GM18508 (cell line): ENCODE measurements around the gene UBAC2.

Experiments
- ATAC-seq: cut with Tn5 transposase; IDR thresholded peaks from one replicate; pipeline ENCODE4 v1.9.1; 2021; ENCODE audit warnings: moderate number of reproducible peaks; ENCODE audit not compliant: insufficient read depth, unreplicated experiment

UBAC2 gene

GRCh38 chr13:99307247-99307646 is 106.6 kb downstream of the UBAC2 start, which contains the start of gene GPR183:
Gene GPR183, minus strand, starts transcription at chr13:99307399. Its CDS starts 11,254 bp downstream, at chr13:99296145.
- ATAC-seq: peak; percentile 50

GRCh38 chr13:99307648-99308339 is 107.1 kb downstream of the UBAC2 start:
- no peak for ATAC-seq

- no peak for ATAC-seq
Observed at GRCh38 chr13:99308471-99309087, 107.9 kb downstream of the UBAC2 start.

GRCh38 chr13:99310382-99311031 is 109.9 kb downstream of the UBAC2 start:
- ATAC-seq: no peak

- no peak for ATAC-seq
Observed at GRCh38 chr13:99311137-99311536, 110.5 kb downstream of the UBAC2 start.

GRCh38 chr13:99311748-99312492 is 111.3 kb downstream of the UBAC2 start:
- ATAC-seq: no peak

GRCh38 chr13:99312493-99312883 is 111.8 kb downstream of the UBAC2 start:
- no peak for ATAC-seq

GRCh38 chr13:99313501-99313900 is 112.8 kb downstream of the UBAC2 start:
- ATAC-seq: no peak

- ATAC-seq: no peak
Observed at GRCh38 chr13:99313941-99314340, 113.3 kb downstream of the UBAC2 start.

- ATAC-seq: no peak
Observed at GRCh38 chr13:99314640-99315176, 114.1 kb downstream of the UBAC2 start.

- no peak for ATAC-seq
Observed at GRCh38 chr13:99315186-99315585, 114.5 kb downstream of the UBAC2 start.

GRCh38 chr13:99316224-99316623 is 115.6 kb downstream of the UBAC2 start:
- ATAC-seq: no peak

GRCh38 chr13:99316657-99317256 is 116.1 kb downstream of the UBAC2 start:
- ATAC-seq: no peak

GRCh38 chr13:99320693-99321481 is 120.2 kb downstream of the UBAC2 start:
- no peak for ATAC-seq

GRCh38 chr13:99321709-99322108 is 121.1 kb downstream of the UBAC2 start:
- ATAC-seq: no peak

- peak; percentile 83 for ATAC-seq
Observed at GRCh38 chr13:99322297-99323103, 121.8 kb downstream of the UBAC2 start.

GRCh38 chr13:99323488-99323887 is 122.8 kb downstream of the UBAC2 start:
- ATAC-seq: no peak

- no peak for ATAC-seq
Observed at GRCh38 chr13:99326012-99326411, 125.4 kb downstream of the UBAC2 start.

- no peak for ATAC-seq
Observed at GRCh38 chr13:99327126-99327525, 126.5 kb downstream of the UBAC2 start.
